Liver (tissue), 9 donors: ENCODE results near the gene PDCD10. TPM values are rescaled to one million over a fixed set of nuclear protein-coding genes. Genes with fewer than 3 reads are reported as not detected.

Source experiments
- DNase-seq: peaks from one replicate; pipeline ENCODE4 v3.0.0-alpha.2; 2017; ENCODE audit warnings: low spot score
- H3K27ac ChIP-seq, 2 donors: one replicate each; pipeline ENCODE4 v1.7.0; 2013; ENCODE audit warnings: inconsistent platforms in 2 of 2, low read length in 2 of 2, control low read depth in 1 of 2, low read depth in 1 of 2, mild to moderate bottlenecking in 1 of 2
- H3K27me3 ChIP-seq, 4 donors: one replicate each; pipeline versions ENCODE4 v1.6.1 to v1.7.0; 2013; ENCODE audit warnings: low read length in 3 of 4, inconsistent platforms in 1 of 4, mild to moderate bottlenecking in 1 of 4, moderate library complexity in 1 of 4; ENCODE audit not compliant: control insufficient read depth in 4 of 4, insufficient read depth in 4 of 4
- H3K36me3 ChIP-seq, 4 donors: one replicate each; pipeline versions ENCODE4 v1.6.1 to v1.7.0; 2013; ENCODE audit warnings: low read length in 3 of 4, mild to moderate bottlenecking in 3 of 4, low read depth in 1 of 4, moderate library complexity in 1 of 4; ENCODE audit not compliant: control insufficient read depth in 4 of 4, insufficient read depth in 3 of 4
- H3K4me1 ChIP-seq, 4 donors: one replicate each; pipeline versions ENCODE4 v1.6.1 to v1.7.0; 2013; ENCODE audit warnings: low read length in 3 of 4, mild to moderate bottlenecking in 3 of 4, moderate library complexity in 1 of 4; ENCODE audit not compliant: control insufficient read depth in 4 of 4, insufficient read depth in 4 of 4
- H3K4me3 ChIP-seq, 3 donors: one replicate each; pipeline versions ENCODE4 v1.6.1 to v1.7.0; 2013; ENCODE audit warnings: low read length in 3 of 3, control low read depth in 1 of 3, low read depth in 1 of 3, mild to moderate bottlenecking in 1 of 3
- H3K9ac ChIP-seq, 2 donors: one replicate each; pipeline ENCODE4 v1.7.0; 2013; ENCODE audit warnings: low read length in 2 of 2, mild to moderate bottlenecking in 2 of 2, moderate library complexity in 2 of 2, control low read depth in 1 of 2, low read depth in 1 of 2
- H3K9me3 ChIP-seq, 4 donors: one replicate each; pipeline versions ENCODE4 v1.6.1 to v1.7.0; 2013; ENCODE audit warnings: low read length in 3 of 4; ENCODE audit not compliant: control insufficient read depth in 4 of 4
- ATF3 ChIP-seq: IDR thresholded peaks from 2 replicates; pipeline ENCODE4 v1.6.1; 2016; ENCODE audit warnings: antibody characterized with exemption
- CTCF ChIP-seq: fragments of 150-350 bp; IDR thresholded peaks from 2 replicates; pipeline ENCODE4 v1.5.1; 2017; ENCODE audit warnings: improper control_type of control experiment, low read depth, low read length; ENCODE audit not compliant: missing input control
- EGR1 ChIP-seq, 2 donors: IDR thresholded peaks; 2 replicates each; pipeline ENCODE4 v1.6.1; 2016 to 2018; ENCODE audit warnings: antibody characterized with exemption in 2 of 2, low read depth in 2 of 2
- FOXA1 ChIP-seq: IDR thresholded peaks from 2 replicates; pipeline ENCODE4 v1.6.1; 2016; ENCODE audit warnings: antibody characterized with exemption
- FOXA2 ChIP-seq: IDR thresholded peaks from 2 replicates; pipeline ENCODE4 v1.6.1; 2016; ENCODE audit warnings: antibody characterized with exemption
- GABPA ChIP-seq, 2 donors: IDR thresholded peaks in 1 of 2; conservative IDR thresholded peaks in 1 of 2; 2 replicates each; pipeline ENCODE4 v1.6.1; 2016; ENCODE audit warnings: antibody characterized with exemption in 2 of 2, mild to moderate bottlenecking in 1 of 2, moderate library complexity in 1 of 2
- HNF4A ChIP-seq, 2 donors: conservative IDR thresholded peaks; 2 replicates each; pipeline ENCODE4 v1.6.1; 2016; ENCODE audit warnings: antibody characterized with exemption in 2 of 2, mild to moderate bottlenecking in 2 of 2
- HNF4G ChIP-seq: IDR thresholded peaks from 2 replicates; pipeline ENCODE4 v1.6.1; 2016; ENCODE audit warnings: antibody characterized with exemption
- JUND ChIP-seq, 2 donors: IDR thresholded peaks; 2 replicates each; pipeline ENCODE4 v1.6.1; 2016; ENCODE audit warnings: antibody characterized with exemption in 2 of 2
- MAX ChIP-seq: IDR thresholded peaks from 2 replicates; pipeline ENCODE4 v1.6.1; 2016; ENCODE audit warnings: antibody characterized with exemption
- NR2F2 ChIP-seq: IDR thresholded peaks from 2 replicates; pipeline ENCODE4 v1.6.1; 2016; ENCODE audit warnings: antibody characterized with exemption
- RAD21 ChIP-seq, 2 donors: IDR thresholded peaks; 2 replicates each; pipeline ENCODE4 v1.6.1; 2016; ENCODE audit warnings: antibody characterized with exemption in 2 of 2, mild to moderate bottlenecking in 2 of 2
- REST ChIP-seq: IDR thresholded peaks from 2 replicates; pipeline ENCODE4 v1.6.1; 2016; ENCODE audit warnings: antibody characterized with exemption, mild to moderate bottlenecking
- RXRA ChIP-seq, 2 donors: IDR thresholded peaks; 2 replicates each; pipeline ENCODE4 v1.6.1; 2017 to 2018; ENCODE audit warnings: antibody characterized with exemption in 2 of 2, mild to moderate bottlenecking in 1 of 2
- SP1 ChIP-seq: IDR thresholded peaks from 2 replicates; pipeline ENCODE4 v1.6.1; 2018; ENCODE audit warnings: antibody characterized with exemption, mild to moderate bottlenecking
- TAF1 ChIP-seq: conservative IDR thresholded peaks from 2 replicates; pipeline ENCODE4 v1.6.1; 2016; ENCODE audit warnings: antibody characterized with exemption, mild to moderate bottlenecking
- YY1 ChIP-seq: IDR thresholded peaks from 2 replicates; pipeline ENCODE4 v1.6.1; 2016; ENCODE audit warnings: antibody characterized with exemption, mild to moderate bottlenecking
- ZBTB33 ChIP-seq: IDR thresholded peaks from 2 replicates; pipeline ENCODE4 v1.6.1; 2016; ENCODE audit warnings: antibody characterized with exemption
- WGBS: extraction: QIAGEN DNeasy Blood & Tissue Kit; methylation state at CpG from one replicate; pipeline ENCODE4 v1.1.7; 2013; 5-methylcytosine and 5-hydroxymethylcytosine counted together
- polyA plus RNA-seq, 2 donors: library from polyadenylated mRNA; stranded (reverse) in 1 of 2; unstranded in 1 of 2; fragments of 200-250 nt in 1 of 2; fragments of >200 nt in 1 of 2; fragmentation: Nextera tagmentation in 1 of 2; extraction: Ambion mirVana in 1 of 2; gene quantifications; one replicate each; pipeline versions ENCODE4 v1.2.1 to v1.2.3, GENCODE V29; 2013 to 2015
- total RNA-seq, 2 donors: library from RNA; depleted of rRNA; stranded (reverse); fragments of >200 nt; gene quantifications; one replicate each; pipeline ENCODE4 v1.2.3, GENCODE V29; 2014
- donor health status: healthy.
- donor health status: healthy.
- donor health status: healthy.
- donor health status: healthy.
- donor health status: healthy.

PDCD10 gene
- total and polyA plus RNA-seq, 4 donors = 17.5 to 84.0 (median 22.5) TPM

GRCh38 chr3:167673221-167673620 is 61.5 kb downstream of the PDCD10 start:
- H3K27ac ChIP-seq = no peak overlapping the region
- H3K27me3 ChIP-seq = no peaks in the 10 kb centered on the region
- H3K9me3 ChIP-seq = peaks cover 0 to 16% (median 4%) of the 10 kb centered on the region in 4 donors
- WGBS = 97% methylated on average over 1 of the region's 1 CpG
- TF ChIP-seq TAF1 (no peak), RXRA (IDR thresholded peaks at IDR 0.05) (no peak), JUND (IDR thresholded peaks at IDR 0.05) (no peak), FOXA1 (no peak), NR2F2 (no peak), ATF3 (no peak), MAX (no peak), SP1 (no peak), FOXA2 (no peak), ZBTB33 (no peak), GABPA (IDR thresholded peaks at IDR 0.05 in 1 of 2, conservative IDR thresholded peaks at IDR 0.05 in 1 of 2) (no peak), CTCF (no peak), YY1 (no peak), RAD21 (IDR thresholded peaks at IDR 0.05) (no peak), HNF4A (conservative IDR thresholded peaks at IDR 0.05) (no peak), HNF4G (no peak), EGR1 (IDR thresholded peaks at IDR 0.05; ENCODE audit: low read depth in 2 of 2) (no peak), REST (no peak)
- H3K4me3 ChIP-seq = no peak overlapping the region
- H3K9ac ChIP-seq = no peak overlapping the region
- no peak for DNase-seq
- H3K4me1 ChIP-seq = peaks cover 3 to 6% (median 4%) of the 10 kb centered on the region in 4 donors
- peaks cover 0 to 8% (median 6%) of the 10 kb centered on the region in 4 donors for H3K36me3 ChIP-seq
